ENCODE results near the gene DACT1. TPM values are rescaled to one million over a fixed set of nuclear protein-coding genes. Genes with fewer than 3 reads are reported as not detected.
A peak's percentile ranks its signal among the peaks of the same experiment; 100 is the strongest.

Gene DACT1
- total RNA-seq, 1 donor from 2014 or later: 3.7 TPM

DNA sequence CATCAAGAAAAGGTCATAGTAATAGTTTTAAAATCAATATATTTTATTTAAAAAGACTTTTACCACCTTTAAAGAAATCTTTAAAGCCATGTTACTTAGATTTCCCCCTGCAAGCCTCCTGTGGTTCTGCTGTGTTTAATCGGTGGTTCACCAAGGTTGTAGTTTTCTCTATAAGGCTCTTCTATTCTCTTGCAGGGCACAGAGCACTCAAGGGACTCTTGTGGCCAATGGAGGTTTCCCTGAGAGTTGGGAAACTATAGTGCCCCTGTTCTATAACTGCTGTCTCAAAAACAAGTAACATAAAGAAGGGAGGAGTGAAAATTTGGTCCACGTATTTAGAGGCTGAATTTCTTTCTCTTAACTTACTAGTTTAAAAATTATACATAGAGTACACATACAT is 25.0 kb downstream of the DACT1 start:
- Histone ChIP-seq H3K27me3 (ENCODE audit: low read depth) (no peaks in the 10 kb centered on the region), H3K4me1 (peaks cover 4% of the 10 kb centered on the region), H3K9me3 (no peaks in the 10 kb centered on the region), H3K27ac (no peak overlapping the region), H3K36me3 (no peaks in the 10 kb centered on the region), H3K4me3 (no peak overlapping the region)
- DNase-seq: no peak
- no peak for ATAC-seq
- intact Hi-C loops (cut with DNase I): no loop called here
- TF ChIP-seq, protein P1, sequence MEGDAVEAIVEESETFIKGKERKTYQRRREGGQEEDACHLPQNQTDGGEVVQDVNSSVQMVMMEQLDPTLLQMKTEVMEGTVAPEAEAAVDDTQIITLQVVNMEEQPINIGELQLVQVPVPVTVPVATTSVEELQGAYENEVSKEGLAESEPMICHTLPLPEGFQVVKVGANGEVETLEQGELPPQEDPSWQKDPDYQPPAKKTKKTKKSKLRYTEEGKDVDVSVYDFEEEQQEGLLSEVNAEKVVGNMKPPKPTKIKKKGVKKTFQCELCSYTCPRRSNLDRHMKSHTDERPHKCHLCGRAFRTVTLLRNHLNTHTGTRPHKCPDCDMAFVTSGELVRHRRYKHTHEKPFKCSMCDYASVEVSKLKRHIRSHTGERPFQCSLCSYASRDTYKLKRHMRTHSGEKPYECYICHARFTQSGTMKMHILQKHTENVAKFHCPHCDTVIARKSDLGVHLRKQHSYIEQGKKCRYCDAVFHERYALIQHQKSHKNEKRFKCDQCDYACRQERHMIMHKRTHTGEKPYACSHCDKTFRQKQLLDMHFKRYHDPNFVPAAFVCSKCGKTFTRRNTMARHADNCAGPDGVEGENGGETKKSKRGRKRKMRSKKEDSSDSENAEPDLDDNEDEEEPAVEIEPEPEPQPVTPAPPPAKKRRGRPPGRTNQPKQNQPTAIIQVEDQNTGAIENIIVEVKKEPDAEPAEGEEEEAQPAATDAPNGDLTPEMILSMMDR (IDR thresholded peaks at IDR 0.05): no peak

DNA sequence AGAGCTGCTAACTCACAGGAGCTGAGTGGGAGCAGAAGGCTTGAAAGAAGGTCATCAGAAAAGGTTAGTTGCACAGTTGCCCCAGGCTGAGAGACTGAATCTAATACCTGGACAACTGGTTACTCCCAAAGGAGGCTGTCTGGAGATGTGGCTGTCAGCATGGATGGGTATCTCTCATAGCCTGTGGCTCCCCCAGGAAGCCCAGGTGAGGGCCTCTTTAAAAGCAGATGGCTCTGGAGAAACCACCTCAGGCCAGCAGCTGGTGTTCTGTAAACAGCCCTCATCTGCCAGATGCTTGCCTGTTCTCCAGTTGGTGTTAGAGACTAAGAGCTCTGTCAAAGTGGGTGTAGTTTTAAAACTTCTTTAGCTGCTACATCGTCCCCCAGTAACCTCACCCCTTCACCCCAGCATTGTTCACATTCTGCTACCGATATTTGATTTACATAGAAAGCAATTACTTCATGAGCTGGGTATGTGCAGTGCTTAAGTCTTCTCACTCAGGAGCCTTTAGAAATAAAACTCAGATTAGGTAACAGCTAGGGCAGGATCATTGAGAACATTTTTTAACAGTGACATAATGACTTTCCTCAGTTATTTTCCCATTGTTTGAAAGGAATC is 25.8 kb downstream of the DACT1 start:
- H3K36me3 ChIP-seq: no peaks in the 10 kb centered on the region
- intact Hi-C loops (cut with DNase I): no loop called here
- TF ChIP-seq, protein P1 (IDR thresholded peaks at IDR 0.05): no peak
- H3K4me1 ChIP-seq: peaks cover 4% of the 10 kb centered on the region
- H3K4me3 ChIP-seq: no peak overlapping the region
- DNase-seq (no peak), ATAC-seq (peak; percentile 81 to 95)
- H3K9me3 ChIP-seq: no peaks in the 10 kb centered on the region
- no peak overlapping the region for H3K27ac ChIP-seq
- H3K27me3 ChIP-seq (ENCODE audit: low read depth): no peaks in the 10 kb centered on the region

DNA sequence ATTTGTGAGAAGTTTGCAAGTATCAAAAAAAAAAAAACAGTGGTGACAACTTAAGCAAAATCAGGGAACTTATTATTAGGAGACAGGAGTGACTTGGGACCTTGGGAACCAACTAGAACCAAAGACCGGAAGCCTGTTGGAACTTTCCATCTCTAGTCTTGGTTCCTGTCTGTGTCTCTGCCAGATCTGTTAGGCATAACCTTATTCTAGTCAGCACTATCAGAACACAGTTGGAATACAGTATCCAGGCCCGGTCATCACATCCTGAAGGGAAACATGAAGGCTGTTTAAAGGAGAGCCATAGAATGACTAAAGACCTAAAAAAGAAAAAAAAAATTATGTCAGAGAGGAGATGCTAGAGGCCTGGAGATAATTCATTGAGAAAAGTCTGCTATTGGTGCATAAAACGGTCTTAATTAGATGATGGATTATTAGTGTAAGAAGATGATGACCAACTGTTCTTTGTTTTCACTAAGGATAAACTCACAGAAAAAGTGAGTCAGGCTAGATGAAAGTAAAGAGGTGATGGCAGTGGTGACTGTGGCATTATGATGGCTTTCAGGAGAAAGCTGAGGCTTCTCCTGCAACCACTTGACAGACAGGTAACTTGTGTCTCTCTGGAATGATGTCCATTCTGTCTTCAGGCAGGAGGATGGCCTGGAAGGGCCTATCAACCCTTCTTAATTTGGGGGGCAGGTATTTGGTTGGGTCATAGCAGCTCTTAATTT is 28.2 kb downstream of the DACT1 start:
- Histone ChIP-seq H3K27ac (no peak overlapping the region), H3K4me3 (no peak overlapping the region), H3K36me3 (no peaks in the 10 kb centered on the region), H3K27me3 (ENCODE audit: low read depth) (no peaks in the 10 kb centered on the region), H3K4me1 (peaks cover 4% of the 10 kb centered on the region), H3K9me3 (no peaks in the 10 kb centered on the region)
- no peak for ATAC-seq
- no peak for DNase-seq
- TF ChIP-seq, protein P1 (IDR thresholded peaks at IDR 0.05): no peak
- intact Hi-C loops (cut with DNase I): no loop called here

DNA sequence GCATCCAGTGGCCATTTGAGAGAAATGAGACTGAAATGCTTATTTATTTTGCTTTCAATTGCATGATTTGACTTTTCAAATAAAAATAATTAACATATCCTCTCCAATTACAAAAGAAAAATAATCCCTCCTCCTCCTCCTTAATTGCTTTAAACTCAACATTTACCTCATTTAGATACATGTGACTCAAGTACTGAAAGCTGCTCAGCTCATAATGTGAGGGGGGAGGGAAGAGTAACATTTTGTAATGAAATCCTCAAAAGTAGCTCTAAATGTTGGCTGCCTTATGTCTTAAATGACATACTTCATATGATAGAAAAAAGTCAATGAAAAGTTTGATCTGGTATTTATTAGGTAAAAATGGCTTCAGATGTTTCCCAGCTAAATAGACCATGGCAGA is 29.0 kb downstream of the DACT1 start:
- intact Hi-C loops (cut with DNase I): no loop called here
- TF ChIP-seq, protein P1 (IDR thresholded peaks at IDR 0.05): no peak

DNA sequence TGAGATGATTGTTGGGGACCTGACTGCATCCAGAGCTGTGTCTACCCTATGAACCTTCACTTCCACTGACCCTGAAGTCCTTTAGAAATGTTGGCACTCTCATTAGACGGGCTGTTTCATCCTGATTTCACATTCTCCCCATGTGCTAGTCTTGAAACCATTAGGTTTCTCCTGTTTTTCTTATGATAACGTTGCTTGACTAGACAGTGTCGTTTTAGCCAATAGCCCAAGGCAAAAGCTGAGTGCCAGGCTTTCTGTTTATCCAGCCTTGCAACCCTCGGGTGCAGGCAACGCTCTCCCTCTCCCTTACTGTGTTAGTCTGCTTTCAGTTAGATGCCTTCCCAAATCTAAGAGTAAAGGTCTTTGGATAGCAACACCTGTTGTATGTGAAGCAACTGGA is 30.1 kb downstream of the DACT1 start:
- H3K4me1 ChIP-seq: no peaks in the 10 kb centered on the region
- H3K27me3 ChIP-seq (ENCODE audit: low read depth): no peaks in the 10 kb centered on the region
- H3K9me3 ChIP-seq: no peaks in the 10 kb centered on the region
- TF ChIP-seq, protein P1 (IDR thresholded peaks at IDR 0.05): no peak
- intact Hi-C loops (cut with DNase I): no loop called here
- DNase-seq (no peak), ATAC-seq (no peak)
- H3K27ac ChIP-seq: no peak overlapping the region
- H3K36me3 ChIP-seq: no peaks in the 10 kb centered on the region
- no peak overlapping the region for H3K4me3 ChIP-seq

More for the DNA sequence above, 29.0 kb downstream of the DACT1 start:
- DNase-seq (no peak), ATAC-seq (no peak)
- Histone ChIP-seq H3K27ac (no peak overlapping the region), H3K4me3 (no peak overlapping the region), H3K36me3 (no peaks in the 10 kb centered on the region), H3K27me3 (ENCODE audit: low read depth) (no peaks in the 10 kb centered on the region), H3K4me1 (peaks cover 3% of the 10 kb centered on the region), H3K9me3 (no peaks in the 10 kb centered on the region)

Measured in lower lobe of right lung (tissue), 2 donors.